ENCODE results near the gene GTF3C4.
A peak's percentile ranks its signal among the peaks of the same experiment; 100 is the strongest.

GTF3C4 gene

GRCh38 chr9:132670457-132671391, at the start of gene GTF3C4:
Gene GTF3C4, plus strand, starts transcription at chr9:132670464. Its CDS starts 135 bp downstream, at chr9:132670599.
- peak; percentile 29 for DNase-seq (ENCODE audit: low spot score)

- DNase-seq (ENCODE audit: low spot score): no peak
Measured at GRCh38 chr9:132622159-132622558, 48.1 kb upstream of the GTF3C4 start.

- no peak for DNase-seq (ENCODE audit: low spot score)
Measured at GRCh38 chr9:132626285-132626684, 44.0 kb upstream of the GTF3C4 start.

GRCh38 chr9:132627106-132627505, 43.2 kb upstream of the GTF3C4 start:
- DNase-seq (ENCODE audit: low spot score): no peak

- no peak for DNase-seq (ENCODE audit: low spot score)
Measured at GRCh38 chr9:132627594-132627993, 42.7 kb upstream of the GTF3C4 start.

- DNase-seq (ENCODE audit: low spot score): no peak
Measured at GRCh38 chr9:132628746-132629145, 41.5 kb upstream of the GTF3C4 start.

GRCh38 chr9:132630116-132630515, 40.1 kb upstream of the GTF3C4 start:
- no peak for DNase-seq (ENCODE audit: low spot score)

GRCh38 chr9:132630811-132631210, 39.5 kb upstream of the GTF3C4 start:
- no peak for DNase-seq (ENCODE audit: low spot score)

- peak; percentile 37 for DNase-seq (ENCODE audit: low spot score)
Measured at GRCh38 chr9:132631280-132631679, 39.0 kb upstream of the GTF3C4 start.

GRCh38 chr9:132631685-132632084, 38.6 kb upstream of the GTF3C4 start:
- DNase-seq (ENCODE audit: low spot score): no peak

GRCh38 chr9:132632413-132633129, 37.7 kb upstream of the GTF3C4 start:
- no peak for DNase-seq (ENCODE audit: low spot score)

- DNase-seq (ENCODE audit: low spot score): no peak
Measured at GRCh38 chr9:132634327-132634726, 35.9 kb upstream of the GTF3C4 start.

GRCh38 chr9:132637351-132637750, 32.9 kb upstream of the GTF3C4 start:
- no peak for DNase-seq (ENCODE audit: low spot score)

GRCh38 chr9:132637801-132638200, 32.5 kb upstream of the GTF3C4 start:
- no peak for DNase-seq (ENCODE audit: low spot score)

GRCh38 chr9:132638240-132638639, 32.0 kb upstream of the GTF3C4 start:
- no peak for DNase-seq (ENCODE audit: low spot score)

GRCh38 chr9:132639322-132639721, 30.9 kb upstream of the GTF3C4 start:
- DNase-seq (ENCODE audit: low spot score): no peak

- DNase-seq (ENCODE audit: low spot score): no peak
Measured at GRCh38 chr9:132641216-132641615, 29.0 kb upstream of the GTF3C4 start.

- no peak for DNase-seq (ENCODE audit: low spot score)
Measured at GRCh38 chr9:132644251-132644650, 26.0 kb upstream of the GTF3C4 start.

GRCh38 chr9:132645306-132645705, 25.0 kb upstream of the GTF3C4 start:
- DNase-seq (ENCODE audit: low spot score): no peak

- DNase-seq (ENCODE audit: low spot score): no peak
Measured at GRCh38 chr9:132645711-132646110, 24.6 kb upstream of the GTF3C4 start.

GRCh38 chr9:132646726-132647125, 23.5 kb upstream of the GTF3C4 start:
- no peak for DNase-seq (ENCODE audit: low spot score)

- peak; percentile 88 for DNase-seq (ENCODE audit: low spot score)
Measured at GRCh38 chr9:132647355-132647754, 22.9 kb upstream of the GTF3C4 start.

- DNase-seq (ENCODE audit: low spot score): no peak
Measured at GRCh38 chr9:132647806-132648205, 22.5 kb upstream of the GTF3C4 start.

All from AG08396 (cell line).